Activated naive CD4-positive, alpha-beta T cell (primary cell): Measurements from ENCODE around the gene OBP2B.
"Not testable (repeated sequence)": the region's sequence is repeated elsewhere in the genome, so short reads cannot be mapped to it uniquely, and the experiment has no call there.

Source experiments
- DNase-seq, 4 experiments: peaks; one replicate each; lab custom pipeline; 2025; lab: John Stamatoyannopoulos, UW

OBP2B gene

DNA sequence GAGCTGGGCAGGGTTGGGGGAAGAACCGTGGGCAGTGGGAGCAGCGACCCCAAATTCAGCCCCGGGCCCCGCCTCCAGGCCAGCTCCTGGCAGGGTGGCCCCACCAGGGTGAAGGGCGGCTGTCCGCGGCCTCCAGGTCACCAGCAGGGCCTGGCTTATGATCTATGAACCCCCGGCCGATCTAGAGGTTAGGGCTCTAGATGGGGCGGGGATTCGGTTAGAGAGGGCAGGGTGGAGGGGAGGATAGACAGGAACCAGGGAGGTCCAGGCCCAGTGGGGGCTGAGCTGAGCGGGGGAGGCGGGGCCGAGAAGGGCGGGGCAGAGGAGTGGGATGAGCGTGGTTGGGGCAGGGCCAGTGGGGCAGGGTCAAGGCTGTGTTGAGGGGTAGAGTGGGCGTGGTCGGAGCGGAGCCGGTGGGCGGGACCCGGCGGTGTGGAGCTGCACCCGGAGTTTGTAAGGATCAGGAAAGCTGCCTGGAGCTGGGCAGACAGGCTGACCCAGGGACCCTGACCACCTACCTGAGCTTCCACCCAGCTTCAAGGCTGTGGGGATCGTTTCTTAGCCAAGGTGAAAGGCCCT lies 29.3 kb upstream of the OBP2B start:
- peak in 1 of 4 experiments; percentile 9 for DNase-seq

DNA sequence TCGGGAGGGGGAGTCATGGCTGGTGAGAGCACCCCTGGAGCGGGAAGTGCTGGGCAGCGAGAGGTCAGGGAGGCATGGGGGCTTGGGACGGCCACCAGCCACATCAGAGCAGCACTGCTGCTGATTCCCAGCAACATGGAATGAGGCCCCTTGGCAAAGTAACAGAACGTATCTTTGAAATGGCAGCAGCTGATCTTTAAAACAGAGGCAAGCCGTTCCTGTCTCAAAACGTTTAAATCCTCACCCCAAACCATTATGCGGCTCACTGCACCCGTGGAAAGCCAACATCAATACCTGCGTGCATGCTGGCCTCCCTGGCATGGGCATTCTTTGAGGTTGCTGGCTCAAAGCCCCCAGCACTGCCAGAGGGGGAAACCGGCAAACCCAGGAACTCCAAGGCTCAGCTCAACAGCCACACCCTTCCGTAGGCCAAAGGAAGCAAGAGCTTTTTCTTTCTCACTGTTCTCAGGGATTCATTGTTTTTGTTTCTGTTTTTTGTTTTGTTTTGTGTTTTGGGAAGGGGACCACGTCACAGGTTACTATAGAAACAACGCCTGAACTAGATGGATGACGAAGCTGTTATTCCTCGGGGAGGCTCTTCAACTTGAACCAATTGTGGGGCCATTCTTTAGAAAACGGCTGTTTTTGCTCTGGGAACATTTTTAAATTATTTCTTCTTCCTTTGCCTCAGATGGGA lies 28.1 kb upstream of the OBP2B start:
- DNase-seq = no peak

DNA sequence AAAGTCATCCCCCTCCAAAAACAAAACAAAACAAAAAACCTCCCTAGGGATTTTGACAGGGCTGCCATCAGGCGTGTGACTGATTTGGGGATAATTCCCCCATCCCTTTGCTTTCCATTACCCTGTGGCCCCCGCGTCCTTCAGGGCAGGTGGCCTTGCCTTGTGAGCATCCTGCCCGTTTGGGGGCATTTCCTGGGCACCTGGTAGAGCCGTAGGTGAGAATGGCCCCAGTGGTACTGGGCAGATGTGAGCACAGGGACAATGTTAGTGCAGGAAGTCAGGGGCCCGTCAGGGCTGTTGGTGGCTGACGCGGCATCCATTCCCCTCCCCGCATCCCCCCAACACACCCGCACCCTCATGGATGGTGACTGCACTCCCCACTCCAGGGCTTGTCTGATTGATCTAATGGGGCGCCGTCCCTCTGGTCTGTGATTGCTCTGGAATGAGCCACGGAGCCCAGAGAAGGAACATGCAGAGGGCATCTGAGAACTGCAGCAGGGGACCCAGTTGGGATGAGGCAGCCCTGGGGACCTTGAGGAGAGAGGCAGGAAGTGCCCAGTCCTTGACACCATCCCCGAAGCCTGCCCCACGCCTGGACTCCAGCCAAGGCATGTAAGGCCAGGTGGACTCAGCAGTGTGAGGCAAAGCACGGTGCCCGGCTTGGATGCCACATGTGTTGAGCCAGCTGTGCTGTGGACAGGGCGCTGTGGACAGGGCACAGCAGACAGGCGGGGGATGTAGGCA lies 27.4 kb upstream of the OBP2B start:
- not testable (repeated sequence) for DNase-seq

DNA sequence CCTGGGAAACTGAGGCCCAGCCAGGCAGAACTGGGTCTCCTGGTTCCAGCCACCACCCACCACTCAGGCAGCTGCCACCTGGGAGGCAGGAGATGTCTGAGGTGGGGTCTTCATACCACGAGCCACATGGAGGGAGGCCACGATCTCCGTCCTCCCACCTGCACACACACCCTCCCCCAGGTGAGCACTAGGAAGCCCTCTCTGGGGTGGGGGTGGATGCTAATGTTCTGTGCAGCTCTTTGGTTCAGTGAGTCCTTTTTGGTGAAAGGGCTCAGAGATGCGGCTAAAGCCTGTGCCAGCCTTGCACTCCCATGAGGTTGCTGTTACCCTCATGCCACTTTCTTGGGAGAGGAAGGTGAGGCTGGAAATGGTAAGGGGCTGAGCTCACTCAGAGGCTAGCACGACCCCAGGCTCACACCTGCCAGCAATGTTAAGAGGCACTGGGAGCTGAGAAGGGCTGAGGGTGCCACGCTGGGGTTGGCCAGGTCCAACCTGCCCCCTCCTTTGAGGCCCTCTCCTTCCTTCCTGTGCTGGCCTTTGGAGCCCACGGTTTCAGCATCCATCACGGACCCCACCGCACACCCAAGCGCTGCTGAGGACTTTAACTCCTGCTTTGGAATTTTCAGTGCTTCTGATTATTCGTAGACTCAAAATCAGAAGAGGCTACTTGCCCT lies 26.6 kb upstream of the OBP2B start:
- DNase-seq = no peak

DNA sequence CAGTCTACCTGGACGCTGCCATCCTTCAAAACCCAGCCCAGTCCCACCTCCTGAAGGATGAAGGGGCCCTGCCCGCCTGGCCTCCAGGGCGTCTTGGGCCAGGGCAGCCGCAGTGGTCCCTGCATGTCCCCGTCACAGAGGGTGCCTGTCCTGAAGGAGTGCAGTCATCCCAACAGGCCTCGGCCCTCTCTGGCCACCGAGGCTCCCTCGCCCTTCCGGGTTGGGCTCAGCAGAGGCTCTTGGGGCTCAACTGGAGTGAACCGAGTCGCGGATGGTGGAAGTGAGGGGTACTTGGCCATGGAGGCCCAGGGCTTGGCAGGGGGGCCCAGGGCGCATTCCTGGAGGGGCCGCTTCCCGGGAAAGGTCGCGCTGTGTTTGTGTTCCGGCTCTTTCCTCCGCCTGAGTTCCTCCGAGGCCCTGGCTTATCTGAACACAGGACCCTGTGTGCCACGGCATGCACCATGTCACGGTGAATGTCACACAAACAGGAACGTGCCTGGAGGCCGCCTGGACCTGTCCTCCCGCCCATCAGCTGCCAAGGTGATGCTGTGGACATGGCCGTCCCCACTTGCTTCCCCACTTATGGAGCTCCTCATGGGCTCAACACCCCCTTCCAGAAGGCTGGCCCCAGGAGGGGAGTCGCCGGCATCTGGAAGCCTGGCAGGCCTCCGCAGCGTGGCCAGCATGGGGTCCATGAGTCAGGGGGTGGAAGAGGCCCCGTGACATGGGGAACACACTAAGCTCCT lies 25.7 kb upstream of the OBP2B start:
- DNase-seq = no peak

DNA sequence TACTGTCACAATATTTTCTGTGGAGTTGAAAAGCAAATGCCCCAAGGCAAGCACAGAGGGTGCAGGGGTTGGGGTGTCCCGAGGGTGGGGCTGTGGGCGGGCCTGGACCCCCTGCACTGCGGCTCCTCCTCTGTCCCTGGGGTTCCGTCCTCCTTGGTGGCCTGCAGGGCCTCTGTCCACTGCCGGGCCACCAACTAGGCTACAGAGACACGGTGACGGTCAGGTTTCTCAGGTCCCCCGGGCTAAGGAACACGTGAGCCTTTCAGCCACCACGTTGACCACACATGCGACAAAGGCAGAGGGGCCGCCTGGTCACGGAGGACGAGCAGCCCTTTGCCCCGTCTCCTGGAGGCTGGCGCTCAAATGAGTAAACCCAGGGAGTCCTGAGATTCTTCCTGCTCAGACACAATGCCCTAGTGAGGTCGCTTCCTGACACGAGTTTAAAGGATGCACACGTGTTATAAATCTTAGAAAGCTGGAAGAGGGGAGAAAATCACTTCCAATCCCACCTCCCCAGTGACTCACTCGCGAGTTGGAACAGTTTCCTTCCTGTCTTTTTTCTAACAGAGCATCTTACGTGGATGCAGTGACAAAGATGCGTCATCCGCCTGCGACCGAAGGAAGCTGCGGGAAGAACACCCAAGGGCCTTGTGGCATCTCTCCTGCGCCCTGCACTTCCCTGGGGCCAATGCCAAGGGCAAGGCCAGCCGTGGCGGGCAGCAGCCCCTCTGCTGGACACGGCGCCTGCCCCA lies 24.8 kb upstream of the OBP2B start:
- DNase-seq = no peak

DNA sequence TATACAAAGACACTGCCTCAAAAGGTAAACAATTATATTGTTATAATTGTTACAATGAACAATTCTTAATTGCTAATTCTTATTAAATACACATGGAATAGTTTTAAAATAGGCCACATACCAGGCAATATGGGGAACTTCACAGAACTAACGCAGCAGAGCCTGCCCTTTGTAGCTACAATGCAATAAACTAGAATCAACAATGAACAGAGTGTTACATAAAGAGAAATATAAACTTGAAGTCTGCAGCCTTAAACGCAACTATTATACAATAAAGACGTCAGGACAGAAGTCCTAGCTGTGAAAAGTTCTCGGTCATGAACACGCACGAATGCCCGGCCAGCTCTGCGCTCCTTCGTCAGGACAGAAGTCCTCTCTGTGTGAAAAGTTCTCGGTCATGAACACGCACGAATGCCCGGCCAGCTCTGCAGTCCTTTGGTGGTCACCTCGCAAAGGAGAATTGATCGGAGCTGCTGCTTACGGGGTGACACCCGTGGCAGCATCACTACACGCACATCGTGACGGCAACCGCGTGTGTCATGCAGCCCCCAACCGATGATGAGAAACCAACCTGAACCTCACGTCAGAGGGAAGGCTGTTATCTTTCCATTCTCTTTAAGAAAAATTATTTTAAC lies 23.0 kb upstream of the OBP2B start:
- not testable (repeated sequence) for DNase-seq

DNA sequence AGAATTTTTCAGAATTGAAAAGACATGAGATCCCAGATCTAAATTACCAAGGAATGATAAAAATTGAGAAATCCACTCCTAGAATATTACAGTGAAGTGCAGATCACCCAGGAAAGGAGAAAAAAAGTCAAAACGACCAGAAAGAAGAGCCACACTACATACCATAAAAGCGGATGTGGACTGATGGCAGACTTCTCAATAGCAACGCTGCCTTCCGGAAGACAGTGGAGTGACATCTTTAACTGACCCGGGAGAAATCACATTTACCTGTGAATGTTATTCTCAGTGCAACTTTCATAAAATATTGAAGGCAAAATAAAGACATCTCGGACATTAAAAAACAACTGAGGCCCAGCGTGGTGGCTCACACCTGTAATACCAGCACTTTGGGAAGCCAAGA lies 21.5 kb upstream of the OBP2B start:
- not testable (repeated sequence) for DNase-seq

DNA sequence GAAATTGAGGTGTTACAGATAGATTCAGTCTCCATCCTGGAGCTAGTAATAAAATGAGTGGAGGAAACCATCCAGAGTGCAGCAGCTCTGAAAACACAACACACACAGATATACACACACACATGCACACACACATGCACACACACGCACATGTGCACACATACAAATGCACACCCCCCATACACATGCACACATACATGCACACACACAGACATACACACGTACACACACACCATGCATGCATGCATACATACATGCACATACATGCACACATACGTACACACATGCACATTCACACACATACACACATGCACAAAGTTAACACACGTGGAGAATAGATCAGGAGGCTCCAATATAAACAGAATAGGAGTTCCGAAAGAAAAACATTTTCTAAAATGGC lies 21.0 kb upstream of the OBP2B start:
- DNase-seq = no peak

DNA sequence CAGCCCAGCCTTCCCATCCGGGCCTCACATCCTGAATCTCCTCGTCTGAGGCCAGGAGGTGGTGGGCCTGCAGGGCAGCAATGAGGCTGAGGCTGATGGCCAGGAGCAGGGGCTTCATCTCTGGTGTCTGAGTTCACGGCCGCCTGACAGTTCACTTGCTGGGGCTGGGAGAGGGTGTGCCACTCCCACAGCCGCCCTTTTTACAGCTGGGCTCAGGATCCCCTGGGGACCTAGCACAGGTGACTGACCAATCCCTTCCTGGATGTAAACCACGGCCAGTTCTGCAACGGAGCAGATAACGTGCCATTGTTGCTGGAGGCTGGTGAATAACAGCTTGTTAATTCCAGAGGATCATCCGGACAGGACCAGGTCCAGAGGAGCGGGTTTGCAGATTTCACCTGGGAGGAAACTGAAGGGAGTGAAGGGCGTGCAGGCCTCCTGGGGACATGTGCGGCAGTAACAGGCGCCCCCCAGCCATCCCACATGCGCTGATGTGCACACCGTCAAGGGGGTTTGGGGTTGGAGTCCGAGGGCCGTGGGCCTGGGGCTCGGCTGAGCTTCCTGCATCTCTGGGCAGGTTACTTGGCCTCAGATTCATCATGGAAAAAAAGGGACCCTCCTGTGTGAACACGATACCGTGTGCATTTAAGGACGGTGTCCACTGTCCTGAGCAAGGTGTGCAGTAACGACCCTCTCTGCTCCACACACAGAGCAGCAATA lies 19.6 kb upstream of the OBP2B start:
- not testable (repeated sequence) for DNase-seq

DNA sequence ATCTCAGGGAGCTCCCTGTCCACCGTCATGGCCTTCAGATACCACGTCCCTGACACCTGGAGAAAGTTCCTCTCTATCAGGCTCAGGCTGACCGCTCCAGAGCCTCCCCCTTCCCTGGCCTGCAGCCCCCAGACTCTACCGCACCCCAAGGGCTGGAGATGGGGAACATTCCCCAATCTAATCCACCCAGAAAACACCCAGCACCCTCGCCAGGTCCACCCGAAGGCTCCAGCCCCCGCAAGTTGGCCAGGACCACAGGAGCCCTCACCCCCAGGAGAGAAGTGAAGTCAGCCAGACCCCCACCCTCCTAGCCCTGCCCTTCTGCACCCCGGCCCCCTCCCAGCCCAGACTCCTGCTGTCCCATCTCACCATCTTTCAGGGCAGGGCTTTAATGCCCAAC lies 18.9 kb upstream of the OBP2B start:
- DNase-seq = not testable (repeated sequence)

DNA sequence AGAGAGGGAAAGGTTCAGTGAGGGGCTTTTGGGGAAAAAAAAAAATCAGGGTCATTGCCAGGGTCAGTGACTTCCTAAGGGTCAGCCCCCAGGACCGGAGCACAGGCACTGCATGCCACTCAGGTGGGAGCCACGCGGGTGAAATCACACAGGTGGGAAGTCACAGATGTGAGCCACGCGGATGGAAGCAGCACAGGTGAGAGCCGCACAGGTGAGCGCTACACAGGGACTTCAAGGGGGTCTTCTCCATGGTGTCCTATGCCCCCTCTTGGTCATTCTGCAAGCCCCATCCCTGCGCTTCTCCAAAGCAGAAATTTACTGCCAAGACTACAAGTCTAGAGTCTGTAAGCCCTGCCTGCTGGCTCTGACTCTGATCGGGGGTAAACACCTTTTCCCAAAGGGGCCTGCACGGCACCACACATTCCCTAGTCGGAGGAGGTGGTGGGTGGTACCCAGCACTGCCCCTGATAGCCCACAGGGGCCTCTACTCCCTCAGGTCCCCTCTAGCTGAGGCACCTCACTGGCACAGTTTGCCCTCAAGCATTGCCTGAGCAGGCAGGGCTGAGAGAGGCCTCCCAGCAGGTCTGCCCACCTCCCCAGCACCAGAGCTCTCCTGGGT lies 18.3 kb upstream of the OBP2B start:
- DNase-seq = no peak

DNA sequence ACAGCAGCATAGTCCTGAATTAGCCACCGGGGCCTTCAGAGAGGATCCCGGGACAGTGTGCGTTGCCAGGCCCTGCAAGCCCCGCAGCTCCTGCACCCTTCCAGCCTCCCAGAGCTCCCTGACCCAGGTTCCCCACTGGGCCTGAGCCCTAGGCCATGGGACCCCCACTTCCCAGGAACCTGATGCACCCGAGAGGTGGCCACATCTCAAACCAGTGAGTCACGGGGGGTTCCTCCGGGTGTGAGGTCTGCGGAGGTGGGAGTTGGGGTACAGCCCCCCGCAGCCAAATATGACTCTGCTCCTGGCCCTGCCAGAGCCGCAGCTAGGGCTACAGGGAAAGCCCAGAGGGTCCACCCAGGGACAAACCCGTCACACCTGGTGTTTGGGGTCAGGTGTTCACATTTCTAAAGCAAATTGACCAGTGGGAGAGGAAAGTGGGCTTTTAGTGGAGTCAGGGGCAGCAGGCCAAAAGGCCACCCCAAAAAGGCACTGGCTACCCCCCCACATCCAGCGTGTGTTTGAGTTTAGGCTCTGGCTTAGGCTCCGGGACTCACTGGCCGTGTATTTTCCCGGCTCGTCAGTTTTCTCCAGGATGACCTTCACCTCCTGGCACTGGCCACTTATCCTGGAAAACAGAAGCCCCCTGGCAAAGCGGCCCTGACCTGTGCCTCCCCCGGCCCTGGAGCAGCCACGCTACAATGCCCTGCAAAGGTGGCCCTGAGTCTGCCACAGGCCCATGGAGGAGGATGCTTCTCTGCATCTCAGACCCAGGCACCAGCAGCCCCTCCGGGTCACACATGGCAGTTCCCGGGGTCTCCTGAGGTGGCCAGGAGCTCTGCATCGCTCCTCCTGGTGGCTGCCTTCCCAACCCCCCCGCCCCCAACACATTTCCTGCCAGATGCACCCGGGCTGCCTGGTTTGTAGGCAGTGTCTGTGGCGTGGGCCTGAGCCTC lies 17.4 kb upstream of the OBP2B start:
- no peak for DNase-seq

DNA sequence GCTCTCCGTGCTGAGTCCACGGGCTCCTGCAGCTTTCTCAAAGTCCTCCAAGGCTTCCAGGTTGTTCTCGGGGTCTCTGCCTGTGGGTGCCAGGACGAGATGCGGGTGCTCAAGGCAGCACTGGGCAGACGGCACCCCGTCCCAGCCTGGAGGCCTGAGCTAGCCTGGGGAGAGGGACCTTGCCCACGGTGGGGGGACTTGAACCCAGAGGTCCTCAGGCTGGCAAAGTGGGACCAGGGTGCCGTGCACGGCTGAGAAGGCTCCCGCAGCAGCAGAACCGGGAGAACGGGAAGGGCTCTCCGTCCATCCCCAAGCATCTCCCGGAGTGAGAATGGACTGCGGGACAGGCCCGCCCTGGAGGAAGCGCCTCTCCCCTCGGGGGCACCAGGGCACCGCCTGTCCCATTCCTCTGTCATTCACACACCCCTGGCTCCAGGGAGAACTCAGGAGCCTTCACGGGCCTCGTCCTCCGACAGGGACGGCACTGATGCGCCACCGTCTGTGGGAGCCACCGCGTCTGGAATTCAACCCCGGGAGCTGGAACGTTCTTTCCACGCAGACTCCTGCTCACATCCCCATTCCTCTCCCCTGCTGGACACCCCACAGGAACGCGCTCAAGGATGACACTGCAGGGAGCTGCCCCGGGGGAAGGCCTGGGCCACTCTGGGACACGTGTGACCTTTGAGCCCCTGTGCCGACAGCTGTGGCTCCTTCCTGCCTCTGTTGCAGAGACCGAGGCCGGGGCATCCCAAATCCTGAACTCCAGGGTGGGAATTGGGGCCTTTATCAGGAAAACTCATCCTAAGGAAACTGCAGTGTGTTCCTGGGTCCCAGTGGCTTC lies 16.3 kb upstream of the OBP2B start:
- DNase-seq = no peak

DNA sequence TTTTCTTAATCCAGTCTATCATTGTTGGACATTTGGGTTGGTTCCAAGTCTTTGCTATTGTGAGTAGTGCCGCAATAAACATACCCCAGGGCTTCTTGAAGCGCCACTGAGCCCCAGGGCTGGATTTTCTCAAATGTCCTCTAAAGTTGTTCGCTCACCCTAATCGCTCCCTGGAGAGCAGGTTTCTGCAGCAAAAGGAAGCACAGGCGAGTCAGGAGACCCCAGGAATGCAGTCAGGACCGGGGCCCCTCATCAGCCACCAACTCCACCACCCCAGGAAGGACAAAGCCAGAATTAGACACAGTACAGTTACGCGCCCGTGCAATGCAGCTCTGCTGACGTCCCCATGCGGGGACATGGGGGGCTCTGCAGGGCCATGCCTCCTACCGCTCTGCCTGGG lies 15.7 kb upstream of the OBP2B start:
- DNase-seq = no peak

DNA sequence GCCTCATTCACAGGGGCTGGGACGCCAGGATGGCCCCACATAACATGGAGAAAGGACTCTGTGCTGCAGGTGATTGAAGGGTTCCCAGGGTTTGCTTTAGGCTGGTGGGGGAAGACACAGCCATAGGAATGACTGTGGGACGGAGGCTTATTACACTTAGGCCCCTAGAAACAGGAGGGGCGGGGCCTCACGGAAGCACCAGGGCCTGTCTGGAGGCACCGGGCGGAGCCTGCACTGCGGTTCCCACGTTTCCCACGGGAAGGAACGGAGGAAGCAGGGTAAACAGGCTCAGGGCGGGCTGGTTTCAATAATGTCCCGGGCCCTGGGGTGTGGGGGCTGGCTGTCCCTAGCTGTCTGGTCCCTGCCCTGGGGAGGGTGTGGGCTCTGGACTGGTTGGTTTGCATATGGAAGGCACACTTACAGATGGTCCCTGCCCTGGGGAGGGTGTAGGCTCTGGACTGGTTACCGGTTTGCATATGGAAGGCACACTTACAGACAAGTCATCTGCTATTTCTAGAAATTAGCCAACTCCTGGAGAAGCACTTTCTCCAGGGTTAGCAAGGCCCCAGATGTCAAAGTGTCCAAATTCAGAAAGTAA lies 14.2 kb upstream of the OBP2B start:
- not testable (repeated sequence) for DNase-seq

DNA sequence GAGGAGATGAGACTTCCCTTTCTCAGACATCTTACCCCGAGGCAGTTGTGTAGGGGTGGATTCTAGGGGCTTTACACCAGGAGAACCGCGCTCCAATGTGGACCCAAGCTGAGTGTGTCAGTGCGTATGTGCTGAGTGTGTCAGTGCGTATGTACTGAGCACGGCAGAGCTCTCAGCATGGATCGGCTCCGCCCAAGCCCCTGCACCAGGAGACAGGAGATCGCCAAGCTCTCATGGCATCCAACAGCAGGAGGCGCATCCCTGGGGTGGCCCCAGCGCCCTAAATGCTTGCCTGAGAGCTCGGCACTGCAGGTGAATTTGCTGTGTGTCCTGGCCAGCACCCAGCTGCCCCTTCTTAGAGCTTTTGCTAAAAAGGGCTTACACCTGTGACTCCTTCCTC lies 12.9 kb upstream of the OBP2B start:
- DNase-seq = not testable (repeated sequence)
